Stimulated activated CD4-positive, alpha-beta T cell treated with anti-CD3 and anti-CD28 coated beads, Interleukin-4, amount 100 ng/mL, for 1 hour (primary cell): ENCODE data around the gene EFS.
"Not testable (repeated sequence)": the region's sequence is repeated elsewhere in the genome, so short reads cannot be mapped to it uniquely, and the experiment has no call there.

Experiments used
- DNase-seq: peaks from one replicate; pipeline ENCODE4 v3.0.0-alpha.2; 2020

Gene EFS, protein sequence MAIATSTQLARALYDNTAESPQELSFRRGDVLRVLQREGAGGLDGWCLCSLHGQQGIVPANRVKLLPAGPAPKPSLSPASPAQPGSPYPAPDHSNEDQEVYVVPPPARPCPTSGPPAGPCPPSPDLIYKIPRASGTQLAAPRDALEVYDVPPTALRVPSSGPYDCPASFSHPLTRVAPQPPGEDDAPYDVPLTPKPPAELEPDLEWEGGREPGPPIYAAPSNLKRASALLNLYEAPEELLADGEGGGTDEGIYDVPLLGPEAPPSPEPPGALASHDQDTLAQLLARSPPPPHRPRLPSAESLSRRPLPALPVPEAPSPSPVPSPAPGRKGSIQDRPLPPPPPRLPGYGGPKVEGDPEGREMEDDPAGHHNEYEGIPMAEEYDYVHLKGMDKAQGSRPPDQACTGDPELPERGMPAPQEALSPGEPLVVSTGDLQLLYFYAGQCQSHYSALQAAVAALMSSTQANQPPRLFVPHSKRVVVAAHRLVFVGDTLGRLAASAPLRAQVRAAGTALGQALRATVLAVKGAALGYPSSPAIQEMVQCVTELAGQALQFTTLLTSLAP

DNA sequence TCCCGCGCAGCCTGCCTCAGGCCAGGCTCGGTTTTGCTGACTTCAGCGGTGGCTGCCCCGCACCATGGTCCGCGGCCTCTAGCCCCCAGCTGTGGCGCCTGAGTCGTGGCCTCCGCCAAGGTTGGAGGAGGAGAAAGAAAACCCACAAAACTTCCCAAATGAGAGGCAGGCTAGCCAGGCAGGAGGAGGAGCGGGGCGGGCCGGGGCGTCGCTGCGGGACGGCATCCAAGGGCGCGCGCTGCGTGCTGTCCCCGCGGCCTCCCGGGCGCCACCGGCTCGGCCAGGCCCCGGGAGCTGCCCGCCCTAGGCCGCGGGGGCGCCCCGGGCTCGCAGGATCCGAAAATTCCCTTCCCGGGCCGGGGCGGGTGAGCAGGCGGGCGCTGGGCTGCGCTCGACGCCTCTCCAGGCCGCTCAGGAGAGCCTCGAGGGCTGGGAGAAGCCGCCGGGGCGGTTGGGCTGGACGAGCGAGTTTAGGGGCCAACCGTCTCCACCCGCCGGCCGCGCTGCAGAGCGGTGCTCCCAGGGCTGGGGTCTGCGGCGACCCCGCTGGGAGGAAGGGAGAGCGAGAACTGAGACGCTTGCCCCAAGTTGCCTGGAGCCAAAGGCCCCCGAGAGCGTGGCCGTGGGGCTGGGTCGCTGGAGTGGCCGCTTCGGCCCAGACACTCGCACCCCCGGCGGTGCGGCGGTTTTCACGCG is at the start of gene EFS:
EFS (minus strand) TSS at position 137 of the 696 bp plus-strand sequence. CDS start 147 bp downstream, outside the sequence.
- DNase-seq = no peak

- no peak for DNase-seq
These were observed 49.3 kb upstream of the EFS start for GRCh38 chr14:23414254-23414653.

DNA sequence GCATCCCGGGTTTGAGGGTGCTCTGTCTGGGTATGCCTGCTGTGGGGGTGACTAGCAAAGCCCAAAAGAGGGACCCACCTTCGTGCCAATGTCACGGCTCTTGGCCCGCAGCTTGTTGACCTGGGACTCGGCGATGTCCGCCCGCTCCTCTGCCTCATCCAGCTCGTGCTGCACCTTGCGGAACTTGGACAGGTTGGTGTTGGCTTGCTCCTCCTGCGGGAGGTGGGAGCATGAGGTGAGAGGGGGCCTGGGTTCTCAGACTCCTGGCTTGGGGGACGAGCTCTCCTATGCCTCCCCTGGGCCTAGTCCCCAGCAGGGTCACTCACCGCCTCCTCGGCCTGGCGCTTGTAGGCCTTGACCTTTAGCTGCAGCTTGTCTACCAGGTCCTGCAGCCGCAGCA is 48.7 kb upstream of the EFS start:
- DNase-seq = no peak

- DNase-seq = no peak
These were observed 46.9 kb upstream of the EFS start for GRCh38 chr14:23411563-23412525.

DNA sequence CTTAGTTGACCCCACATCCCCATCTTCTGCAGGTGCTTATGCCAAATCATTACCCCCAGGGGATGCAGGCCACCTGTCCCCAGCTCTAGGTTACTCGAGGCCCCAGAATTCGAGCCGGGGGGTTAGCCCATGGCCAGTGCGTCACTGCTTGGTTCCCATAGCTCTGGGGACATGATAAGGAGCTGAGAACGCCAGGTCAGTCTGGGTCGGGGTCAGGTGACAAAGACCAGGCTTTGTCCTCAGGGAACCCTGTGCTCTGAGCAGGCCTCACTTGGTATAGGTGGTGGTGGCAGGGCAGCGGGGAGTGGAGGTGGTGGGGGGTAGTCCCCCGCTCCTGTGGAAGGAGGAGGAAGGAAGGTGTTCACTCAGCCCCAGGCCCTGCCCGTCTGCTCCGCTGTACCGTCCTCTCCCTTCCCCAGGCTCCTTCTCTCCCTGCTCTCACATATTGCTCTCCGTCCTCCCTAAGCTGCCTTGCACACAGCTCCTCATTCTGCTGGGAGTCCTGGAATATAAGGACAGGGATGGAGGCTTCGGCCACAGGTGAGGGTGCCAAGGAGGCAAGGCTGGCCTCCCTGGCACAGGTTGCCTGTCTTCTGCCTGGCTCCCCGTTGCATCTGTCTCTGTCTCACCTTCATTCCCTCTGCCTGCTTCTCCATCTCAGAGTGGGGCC is 45.1 kb upstream of the EFS start:
- DNase-seq = no peak

GRCh38 chr14:23409475-23409874 is 44.5 kb upstream of the EFS start:
- DNase-seq = no peak

GRCh38 chr14:23408307-23408630 is 43.3 kb upstream of the EFS start:
- DNase-seq = no peak

DNA sequence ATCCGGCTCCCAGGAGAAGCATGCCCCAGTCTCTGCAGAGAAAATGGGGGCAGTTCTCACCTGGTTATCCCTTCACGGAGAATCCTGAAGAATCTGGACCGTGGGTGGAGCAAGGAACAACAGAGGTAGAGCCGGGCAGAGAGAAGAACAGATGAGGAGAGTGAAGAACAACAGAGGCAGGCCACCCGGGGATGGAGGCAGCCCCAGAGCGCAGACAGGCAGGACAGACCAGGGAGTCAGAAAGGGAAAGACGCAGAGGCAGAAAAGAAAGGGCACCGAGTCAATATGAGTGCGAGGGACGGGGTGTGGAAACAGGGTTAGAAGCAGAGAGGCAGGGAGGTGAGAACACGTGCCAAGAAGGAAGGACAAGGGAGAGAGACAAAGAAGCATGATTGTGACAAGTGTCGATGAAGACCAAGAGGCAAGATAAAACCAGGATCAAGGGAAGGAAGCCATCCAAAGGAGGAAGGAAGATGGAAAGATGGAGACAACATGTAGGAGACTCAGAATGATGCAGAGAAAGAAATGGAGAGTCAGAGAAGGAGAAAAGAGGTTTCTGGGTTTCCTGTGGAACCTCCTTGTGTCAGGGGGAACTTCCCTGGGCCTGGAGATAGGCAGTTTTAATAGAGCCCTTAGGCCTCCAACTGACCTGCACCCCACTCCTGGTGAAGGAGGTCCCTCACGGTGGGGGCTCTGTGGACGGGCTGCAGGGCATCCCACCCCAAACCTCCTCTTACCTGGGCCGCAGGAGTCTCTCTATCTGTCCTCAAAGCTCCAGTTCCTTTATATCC is 42.7 kb upstream of the EFS start, which contains the start of gene MYH6:
MYH6 (minus strand) TSS at position 758 of the 791 bp plus-strand sequence. CDS start 1,050 bp downstream, outside the sequence.
- no peak for DNase-seq

DNA sequence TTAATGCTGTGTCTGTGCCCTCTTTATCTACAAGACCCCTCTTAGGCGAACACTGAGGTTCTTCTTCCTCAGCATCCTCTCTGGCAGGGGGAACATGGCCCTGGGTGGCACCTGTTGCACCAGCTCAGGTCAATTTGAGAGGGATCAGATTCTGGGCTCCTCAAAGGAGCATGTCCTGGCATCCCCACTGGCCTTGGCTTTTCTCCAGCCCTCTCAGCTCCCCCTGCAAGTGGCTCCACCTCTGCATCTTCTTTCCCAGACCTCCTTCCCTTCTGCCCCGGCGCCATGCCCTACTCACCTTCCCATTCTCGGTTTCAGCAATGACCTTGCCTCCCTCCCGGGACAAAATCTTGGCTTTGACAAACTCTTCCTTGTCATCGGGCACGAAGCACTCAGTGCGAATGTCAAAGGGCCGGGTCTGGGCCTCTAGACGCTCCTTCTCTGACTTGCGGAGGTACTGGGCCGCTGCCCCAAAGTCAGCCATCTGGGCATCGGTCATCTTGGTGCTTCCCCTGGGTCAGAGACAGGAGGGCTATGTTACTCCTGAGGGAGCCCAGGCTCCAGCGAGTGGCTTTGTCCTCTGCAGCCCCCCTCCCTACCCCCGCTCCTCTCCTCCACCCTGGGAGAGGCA is 41.9 kb upstream of the EFS start:
- DNase-seq = no peak

- DNase-seq = no peak
These were observed 41.3 kb upstream of the EFS start for GRCh38 chr14:23406244-23406643.

- DNase-seq = no peak
These were observed 40.6 kb upstream of the EFS start for GRCh38 chr14:23405516-23406025.

- no peak for DNase-seq
These were observed 40.1 kb upstream of the EFS start for GRCh38 chr14:23405096-23405495.

DNA sequence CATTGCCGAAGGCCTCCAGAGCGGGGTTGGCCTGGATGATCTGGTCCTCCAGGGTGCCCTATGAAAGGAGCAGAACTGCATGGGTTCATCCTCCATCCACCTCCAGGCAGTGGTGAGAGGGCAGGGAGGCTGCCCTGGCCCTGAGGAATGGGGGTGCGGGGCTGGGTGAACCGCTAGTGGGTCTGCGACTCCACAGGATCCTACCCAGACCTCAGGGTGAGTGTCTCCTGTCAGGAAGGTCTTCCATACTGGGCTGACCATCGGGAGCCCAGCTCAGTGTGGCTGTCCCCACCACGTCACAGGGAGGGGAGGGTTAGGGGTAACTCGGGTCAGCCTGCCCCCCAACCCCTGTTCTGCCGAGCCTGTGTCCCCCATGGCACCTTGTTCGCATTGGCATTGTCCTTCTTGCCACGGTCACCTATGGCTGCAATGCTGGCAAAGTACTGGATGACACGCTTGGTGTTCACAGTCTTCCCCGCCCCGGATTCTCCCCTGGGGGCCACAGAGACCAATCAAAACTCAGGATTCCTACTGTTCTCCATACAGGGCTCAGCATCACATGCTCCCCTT is 39.4 kb upstream of the EFS start:
- DNase-seq = no peak

DNA sequence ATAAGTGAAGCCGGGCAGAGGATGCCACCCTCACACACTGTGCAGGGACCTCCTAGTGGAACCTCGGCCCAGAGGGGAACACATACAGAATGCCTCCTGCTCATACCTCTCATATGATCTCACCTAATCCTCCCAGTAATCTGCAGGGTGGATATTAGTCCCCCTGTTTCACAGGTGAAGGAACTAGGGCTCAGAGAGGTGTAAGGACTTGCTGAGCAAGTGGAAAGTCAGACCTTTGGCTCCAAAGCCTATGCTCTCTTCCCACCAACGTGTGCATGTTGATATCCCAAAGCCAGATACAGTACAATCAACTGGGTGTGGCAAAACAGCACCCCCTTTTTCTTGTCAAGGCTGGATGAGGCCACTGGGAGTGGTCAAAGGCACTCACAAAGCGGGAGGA is 38.9 kb upstream of the EFS start:
- no peak for DNase-seq

GRCh38 chr14:23403139-23403438 is 38.1 kb upstream of the EFS start:
- DNase-seq = no peak

- no peak for DNase-seq
These were observed 37.5 kb upstream of the EFS start for GRCh38 chr14:23402296-23403138.

DNA sequence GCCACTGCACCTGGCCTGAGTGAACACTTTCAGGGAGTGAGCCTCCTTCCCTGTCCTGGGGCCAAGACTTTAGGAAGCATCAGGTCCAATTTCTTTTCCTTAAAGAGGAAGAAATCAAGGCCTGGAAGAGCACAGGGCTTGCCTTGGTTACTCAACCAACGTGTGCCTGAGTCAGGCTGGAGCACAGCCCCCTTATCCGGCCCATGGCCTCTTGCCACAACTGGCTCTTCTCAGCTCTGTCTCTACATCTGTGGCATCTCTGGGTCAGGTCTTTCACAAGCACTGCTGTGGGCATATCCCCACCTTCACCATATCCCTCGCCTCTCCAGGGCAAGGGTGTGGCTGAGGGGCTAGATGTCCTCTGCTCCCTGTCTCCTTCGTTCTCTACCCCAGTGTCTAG is 36.3 kb upstream of the EFS start:
- DNase-seq = no peak

GRCh38 chr14:23400496-23401149 is 35.7 kb upstream of the EFS start:
- DNase-seq = not testable (repeated sequence)

DNA sequence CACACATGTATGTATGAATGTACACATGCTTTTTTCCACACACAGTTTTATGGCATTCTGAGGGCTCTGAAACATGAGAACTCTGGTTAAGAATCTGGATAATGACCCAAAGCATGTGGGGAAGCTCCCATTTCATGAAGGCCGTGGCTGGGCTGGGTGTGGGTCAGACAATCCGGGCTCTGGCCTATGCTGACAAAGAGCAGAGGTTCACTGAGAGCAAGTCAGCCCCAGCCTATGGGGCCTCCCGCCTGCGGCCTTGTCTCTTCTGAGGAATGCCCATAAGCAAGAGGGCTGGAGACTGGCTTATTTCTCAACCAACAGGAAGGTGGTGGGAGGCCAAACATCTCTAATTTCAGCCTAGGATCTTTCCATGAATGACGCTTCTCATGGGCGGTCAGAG is 34.6 kb upstream of the EFS start:
- no peak for DNase-seq
